ENCODE results near the gene CARD9.
A peak's percentile ranks its signal among the peaks of the same experiment; 100 is the strongest.

Gene CARD9

GRCh38 chr9:136400038-136400834 is 26.8 kb upstream of the CARD9 start, which contains the start of gene SNAPC4 (continued):
- TF ChIP-seq, protein P1, sequence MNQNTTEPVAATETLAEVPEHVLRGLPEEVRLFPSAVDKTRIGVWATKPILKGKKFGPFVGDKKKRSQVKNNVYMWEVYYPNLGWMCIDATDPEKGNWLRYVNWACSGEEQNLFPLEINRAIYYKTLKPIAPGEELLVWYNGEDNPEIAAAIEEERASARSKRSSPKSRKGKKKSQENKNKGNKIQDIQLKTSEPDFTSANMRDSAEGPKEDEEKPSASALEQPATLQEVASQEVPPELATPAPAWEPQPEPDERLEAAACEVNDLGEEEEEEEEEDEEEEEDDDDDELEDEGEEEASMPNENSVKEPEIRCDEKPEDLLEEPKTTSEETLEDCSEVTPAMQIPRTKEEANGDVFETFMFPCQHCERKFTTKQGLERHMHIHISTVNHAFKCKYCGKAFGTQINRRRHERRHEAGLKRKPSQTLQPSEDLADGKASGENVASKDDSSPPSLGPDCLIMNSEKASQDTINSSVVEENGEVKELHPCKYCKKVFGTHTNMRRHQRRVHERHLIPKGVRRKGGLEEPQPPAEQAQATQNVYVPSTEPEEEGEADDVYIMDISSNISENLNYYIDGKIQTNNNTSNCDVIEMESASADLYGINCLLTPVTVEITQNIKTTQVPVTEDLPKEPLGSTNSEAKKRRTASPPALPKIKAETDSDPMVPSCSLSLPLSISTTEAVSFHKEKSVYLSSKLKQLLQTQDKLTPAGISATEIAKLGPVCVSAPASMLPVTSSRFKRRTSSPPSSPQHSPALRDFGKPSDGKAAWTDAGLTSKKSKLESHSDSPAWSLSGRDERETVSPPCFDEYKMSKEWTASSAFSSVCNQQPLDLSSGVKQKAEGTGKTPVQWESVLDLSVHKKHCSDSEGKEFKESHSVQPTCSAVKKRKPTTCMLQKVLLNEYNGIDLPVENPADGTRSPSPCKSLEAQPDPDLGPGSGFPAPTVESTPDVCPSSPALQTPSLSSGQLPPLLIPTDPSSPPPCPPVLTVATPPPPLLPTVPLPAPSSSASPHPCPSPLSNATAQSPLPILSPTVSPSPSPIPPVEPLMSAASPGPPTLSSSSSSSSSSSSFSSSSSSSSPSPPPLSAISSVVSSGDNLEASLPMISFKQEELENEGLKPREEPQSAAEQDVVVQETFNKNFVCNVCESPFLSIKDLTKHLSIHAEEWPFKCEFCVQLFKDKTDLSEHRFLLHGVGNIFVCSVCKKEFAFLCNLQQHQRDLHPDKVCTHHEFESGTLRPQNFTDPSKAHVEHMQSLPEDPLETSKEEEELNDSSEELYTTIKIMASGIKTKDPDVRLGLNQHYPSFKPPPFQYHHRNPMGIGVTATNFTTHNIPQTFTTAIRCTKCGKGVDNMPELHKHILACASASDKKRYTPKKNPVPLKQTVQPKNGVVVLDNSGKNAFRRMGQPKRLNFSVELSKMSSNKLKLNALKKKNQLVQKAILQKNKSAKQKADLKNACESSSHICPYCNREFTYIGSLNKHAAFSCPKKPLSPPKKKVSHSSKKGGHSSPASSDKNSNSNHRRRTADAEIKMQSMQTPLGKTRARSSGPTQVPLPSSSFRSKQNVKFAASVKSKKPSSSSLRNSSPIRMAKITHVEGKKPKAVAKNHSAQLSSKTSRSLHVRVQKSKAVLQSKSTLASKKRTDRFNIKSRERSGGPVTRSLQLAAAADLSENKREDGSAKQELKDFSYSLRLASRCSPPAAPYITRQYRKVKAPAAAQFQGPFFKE (tag by site-specific recombination; IDR thresholded peaks at IDR 0.05; ENCODE audit: borderline replicate concordance) = no peak
- TF ChIP-seq ZSCAN30 (tag by site-specific recombination; IDR thresholded peaks at IDR 0.05) (peak; percentile 71), ZBTB21 (tag by site-specific recombination; IDR thresholded peaks at IDR 0.05) (no peak), ZNF548 (tag by site-specific recombination; IDR thresholded peaks at IDR 0.05) (no peak), ZBTB1 (tag by site-specific recombination; IDR thresholded peaks at IDR 0.05) (no peak), ZNF76 (tag by site-specific recombination; IDR thresholded peaks at IDR 0.05; ENCODE audit: borderline replicate concordance, low read depth) (peak; percentile 94), TCF7L2 (IDR thresholded peaks at IDR 0.05; ENCODE audit: borderline replicate concordance, low read depth, low read length) (peak; percentile 89; the same call in 1 of the 2 replicates), ZBTB26 (tag by site-specific recombination; optimal IDR thresholded peaks at IDR 0.05) (peak; percentile 75), ZNF202 (tag by site-specific recombination; IDR thresholded peaks at IDR 0.05; ENCODE audit: borderline replicate concordance) (no peak), ZBTB44 (tag by site-specific recombination; IDR thresholded peaks at IDR 0.05) (peak; percentile 48; the same call in 1 of the 2 replicates), ZNF426 (tag by site-specific recombination; IDR thresholded peaks at IDR 0.05) (no peak), ZNF645 (tag by site-specific recombination; IDR thresholded peaks at IDR 0.05) (no peak), KLF9 (tag by site-specific recombination; IDR thresholded peaks at IDR 0.05; ENCODE audit: low read depth) (peak; percentile 15; the same call in 1 of the 2 replicates), ZNF623 (tag by site-specific recombination; IDR thresholded peaks at IDR 0.05) (no peak), ZNF266 (tag by site-specific recombination; IDR thresholded peaks at IDR 0.05; ENCODE audit: low read depth) (no peak), ZNF18 (tag by site-specific recombination; IDR thresholded peaks at IDR 0.05) (no peak), ZNF707 (tag by site-specific recombination; IDR thresholded peaks at IDR 0.05) (no peak), PRDM6 (tag by site-specific recombination; IDR thresholded peaks at IDR 0.05) (no peak), ZNF514 (tag by site-specific recombination; IDR thresholded peaks at IDR 0.05) (no peak), ZNF777 (tag by site-specific recombination; IDR thresholded peaks at IDR 0.05; ENCODE audit: borderline replicate concordance) (no peak), ZNF660 (tag by site-specific recombination; IDR thresholded peaks at IDR 0.05) (peak; percentile 92), ZNF10 (tag by site-specific recombination; IDR thresholded peaks at IDR 0.05) (peak; percentile 42; the same call in 1 of the 2 replicates), ZNF571 (tag by site-specific recombination; IDR thresholded peaks at IDR 0.05) (no peak), ZNF776 (tag by site-specific recombination; IDR thresholded peaks at IDR 0.05; ENCODE audit: borderline replicate concordance) (no peak)

All from HEK293 (cell line).